ENCODE results near the gene AGO3.

The AGO3 gene

DNA sequence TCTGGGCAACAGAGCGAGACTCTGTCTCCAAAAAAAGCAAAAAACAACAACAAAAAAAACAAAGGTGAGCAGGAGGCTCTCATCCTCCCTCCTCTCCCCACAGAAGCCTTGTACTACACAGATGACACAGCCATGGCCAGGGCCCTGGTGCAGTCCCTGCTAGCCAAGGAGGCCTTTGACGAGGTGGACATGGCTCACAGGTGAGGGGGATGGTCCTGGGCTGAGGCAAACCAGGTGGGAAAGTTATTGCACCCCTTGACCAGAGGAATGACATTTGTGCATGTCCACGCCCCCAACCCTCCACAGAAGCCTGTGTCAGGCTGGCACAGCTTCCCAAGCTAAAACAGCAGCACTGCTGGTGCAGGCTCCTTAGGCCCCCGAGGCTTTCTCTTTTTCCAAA, 160.2 kb downstream of the AGO3 start:
- TF ChIP-seq CTCF (IDR thresholded peaks at IDR 0.05; ENCODE audit: low read depth, low read length), result no peak
- no peak for DNase-seq (ENCODE audit: extremely low read depth, low read depth)

DNA sequence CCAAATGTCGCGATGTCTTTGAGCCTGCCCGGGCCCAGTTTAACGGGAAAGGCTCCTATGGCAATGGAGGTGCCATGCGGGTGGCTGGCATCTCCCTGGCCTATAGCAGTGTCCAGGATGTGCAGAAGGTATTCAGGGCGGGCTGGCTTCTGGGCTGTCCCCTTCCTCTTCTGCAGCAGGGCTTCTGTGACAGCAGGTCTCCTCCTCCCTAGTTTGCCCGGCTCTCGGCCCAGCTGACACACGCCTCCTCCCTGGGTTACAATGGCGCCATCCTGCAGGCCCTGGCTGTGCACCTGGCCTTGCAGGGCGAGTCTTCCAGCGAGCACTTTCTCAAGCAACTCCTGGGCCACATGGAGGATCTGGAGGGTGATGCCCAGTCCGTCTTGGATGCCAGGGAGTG, 160.8 kb downstream of the AGO3 start:
- no peak for TF ChIP-seq CTCF (IDR thresholded peaks at IDR 0.05; ENCODE audit: low read depth, low read length)
- no peak for DNase-seq (ENCODE audit: extremely low read depth, low read depth)

- DNase-seq (ENCODE audit: extremely low read depth, low read depth), result no peak
- TF ChIP-seq CTCF (IDR thresholded peaks at IDR 0.05; ENCODE audit: low read depth, low read length), result no peak
These were observed 161.4 kb downstream of the AGO3 start for GRCh38 chr1:36092166-36092797.

GRCh38 chr1:36092798-36093185, 161.9 kb downstream of the AGO3 start:
- TF ChIP-seq CTCF (IDR thresholded peaks at IDR 0.05; ENCODE audit: low read depth, low read length), result no peak
- no peak for DNase-seq (ENCODE audit: extremely low read depth, low read depth)

GRCh38 chr1:36093226-36093625, 162.3 kb downstream of the AGO3 start:
- DNase-seq (ENCODE audit: extremely low read depth, low read depth), result no peak
- TF ChIP-seq CTCF (IDR thresholded peaks at IDR 0.05; ENCODE audit: low read depth, low read length), result no peak

DNA sequence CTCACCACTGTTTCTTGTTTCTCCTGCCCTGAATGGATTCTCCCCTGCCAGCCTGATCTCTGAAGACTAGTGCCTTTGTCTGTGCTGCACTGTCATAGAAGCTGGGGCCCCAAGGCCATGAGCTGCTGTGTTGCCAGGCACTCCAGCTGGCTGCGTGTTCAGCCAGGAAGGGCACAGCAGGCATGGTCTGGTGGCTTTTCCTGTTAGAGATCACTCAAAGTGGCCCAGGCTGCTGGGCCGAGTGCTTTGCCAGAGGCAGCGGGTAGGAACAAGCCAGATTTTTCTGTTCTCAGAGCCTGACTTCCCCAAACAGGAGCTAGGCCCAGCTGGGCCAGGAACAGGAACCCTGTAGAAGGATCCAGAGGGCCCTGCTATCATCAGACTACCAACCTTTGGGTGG, 163.0 kb downstream of the AGO3 start:
- no peak for DNase-seq (ENCODE audit: extremely low read depth, low read depth)
- TF ChIP-seq CTCF (IDR thresholded peaks at IDR 0.05; ENCODE audit: low read depth, low read length), result no peak

GRCh38 chr1:36094621-36095061, 163.7 kb downstream of the AGO3 start:
- peak; percentile 71 for DNase-seq (ENCODE audit: extremely low read depth, low read depth)
- no peak for TF ChIP-seq CTCF (IDR thresholded peaks at IDR 0.05; ENCODE audit: low read depth, low read length)
